CD4-positive, alpha-beta T cell (primary cell): Measurements from ENCODE around the gene ING2. TPM values are rescaled to one million over a fixed set of nuclear protein-coding genes. Genes with fewer than 3 reads are reported as not detected.
A peak's percentile ranks its signal among the peaks of the same experiment; 100 is the strongest.

ENCODE experiments used
- ATAC-seq: fragments of 200-7000 bp; cut with Tn5 transposase; one replicate; pipeline ENCODE4 v1.10.0; 2022; ENCODE audit warnings: mild to moderate bottlenecking; ENCODE audit not compliant: poor library complexity
- CTCF ChIA-PET: fragments of 350-600 bp; sonication (Branson Sonifier 250); formaldehyde crosslinking; loops from one replicate; lab custom pipeline; 2021; ENCODE audit warnings: antibody characterized with exemption, inconsistent platforms; lab: Charles Lee
- POLR2A ChIA-PET: fragments of 350-600 bp; sonication (Branson Sonifier 250); formaldehyde crosslinking; loops from one replicate; lab custom pipeline; 2021; ENCODE audit warnings: antibody characterized with exemption, inconsistent platforms; lab: Charles Lee
- DNase-seq, 14 experiments: peaks; one replicate each; pipeline ENCODE4 v3.0.0-alpha.2; 2013 to 2020; ENCODE audit warnings: mixed read lengths in 2 of 14
- H3K27ac ChIP-seq, 2 donors: one replicate each; pipeline versions ENCODE4 v1.5.1 to v1.7.0; 2013; ENCODE audit warnings: low read length in 2 of 2, low read depth in 1 of 2, mild to moderate bottlenecking in 1 of 2
- H3K27me3 ChIP-seq, 2 experiments: 1 replicate in 1 of 2; 2 replicates in 1 of 2; pipeline versions ENCODE4 v1.6.1 to v1.7.0; 2013; ENCODE audit warnings: low read length in 2 of 2, control low read depth in 1 of 2, mild to moderate bottlenecking in 1 of 2, moderate library complexity in 1 of 2; ENCODE audit not compliant: insufficient read depth in 2 of 2, control insufficient read depth in 1 of 2
- H3K36me3 ChIP-seq: one replicate; pipeline ENCODE4 v1.6.1; 2013; ENCODE audit warnings: low read length, control low read depth; ENCODE audit not compliant: insufficient read depth
- H3K4me1 ChIP-seq: one replicate; pipeline ENCODE4 v1.6.1; 2013; ENCODE audit warnings: low read length, control low read depth; ENCODE audit not compliant: insufficient read depth
- H3K4me3 ChIP-seq: one replicate; pipeline ENCODE4 v1.5.1; 2013; ENCODE audit warnings: mild to moderate bottlenecking, low read length, moderate library complexity
- H3K9me3 ChIP-seq, 2 experiments: 1 replicate in 1 of 2; 2 replicates in 1 of 2; pipeline versions ENCODE4 v1.6.1 to v1.7.0; 2013; ENCODE audit warnings: low read length in 2 of 2, mild to moderate bottlenecking in 2 of 2, control low read depth in 1 of 2, moderate library complexity in 1 of 2; ENCODE audit not compliant: control insufficient read depth in 1 of 2, insufficient read depth in 1 of 2
- H3K27ac Mint-ChIP-seq: one replicate; pipeline ENCODE4 v1.8.0; 2020; ENCODE audit warnings: mixed read lengths
- H3K27me3 Mint-ChIP-seq: one replicate; pipeline ENCODE4 v1.8.0; 2021; ENCODE audit warnings: mixed read lengths
- H3K36me3 Mint-ChIP-seq: one replicate; pipeline ENCODE4 v1.8.0; 2021; ENCODE audit warnings: low read depth, mixed read lengths
- H3K4me1 Mint-ChIP-seq: one replicate; pipeline ENCODE4 v1.8.0; 2021; ENCODE audit warnings: low read depth, mixed read lengths
- H3K4me3 Mint-ChIP-seq: one replicate; pipeline ENCODE4 v1.8.0; 2020; ENCODE audit warnings: mild to moderate bottlenecking, mixed read lengths
- H3K9me3 Mint-ChIP-seq: one replicate; pipeline ENCODE4 v1.8.0; 2020; ENCODE audit warnings: mixed read lengths
- CTCF ChIP-seq: fragments of 200-600 bp; IDR thresholded peaks from one replicate; pipeline ENCODE4 v1.8.0; 2022; ENCODE audit warnings: antibody characterized with exemption, mild to moderate bottlenecking
- intact Hi-C, 2 experiments: fragments of 100-400 bp; cut with DNase I in 1 of 2; cut with micrococcal nuclease in 1 of 2; formaldehyde crosslinking; loops; one replicate each; pipeline versions ENCODE4 v1.15.1 to v1.9.0; 2023 to 2025; cut with DNase I, micrococcal nuclease
- total RNA-seq, 174 experiments: library from RNA in 2 of 174; stranded (reverse) in 2 of 174; gene quantifications; one replicate each; pipeline ENCODE4 v1.2.3 and lab custom pipeline; 2021 to 2026

Gene ING2
- total RNA-seq, 2 experiments from 2014 or later = 12.5 to 12.8 TPM

- Mint-ChIP-seq H3K27me3 (no peaks in the 10 kb centered on the region), H3K36me3 (peaks cover 35% of the 10 kb centered on the region), H3K9me3 (no peaks in the 10 kb centered on the region), H3K4me1 (no peaks in the 10 kb centered on the region), H3K27ac (no peak overlapping the region), H3K4me3 (no peak overlapping the region)
- ATAC-seq (no peak), DNase-seq (no peak)
- no peaks in the 10 kb centered on the region for H3K36me3 ChIP-seq
- H3K27ac ChIP-seq = no peak overlapping the region
- peaks cover 0 to 4% of the 10 kb centered on the region in 2 experiments for H3K9me3 ChIP-seq
- no peak overlapping the region for H3K4me3 ChIP-seq
- ChIA-PET POLR2A (interaction anchor here (0.6 kb wide), 1 partner anchor 49 kb away, joined by 3 read pairs; the partner anchor contains the start of gene CDKN2AIP), CTCF (no interaction called here)
- H3K4me1 ChIP-seq = no peaks in the 10 kb centered on the region
- H3K27me3 ChIP-seq = no peaks in the 10 kb centered on the region
- intact Hi-C loops = no loop called here
- no peak for TF ChIP-seq CTCF
Observed at GRCh38 chr4:183493246-183493645, 11.6 kb upstream of the ING2 start.

GRCh38 chr4:183495184-183495583 is 9.7 kb upstream of the ING2 start:
- no peaks in the 10 kb centered on the region for H3K4me1 ChIP-seq
- ATAC-seq = no peak
- Mint-ChIP-seq H3K36me3 (peaks cover 35% of the 10 kb centered on the region), H3K27me3 (no peaks in the 10 kb centered on the region), H3K4me1 (peaks cover 15% of the 10 kb centered on the region), H3K9me3 (no peaks in the 10 kb centered on the region), H3K27ac (no peak overlapping the region), H3K4me3 (no peak overlapping the region)
- TF ChIP-seq CTCF = no peak
- peaks cover 0 to 4% of the 10 kb centered on the region in 2 experiments for H3K9me3 ChIP-seq
- ChIA-PET POLR2A (no interaction called here), CTCF (no interaction called here)
- no peak for DNase-seq
- intact Hi-C loops = no loop called here
- H3K27me3 ChIP-seq = no peaks in the 10 kb centered on the region
- H3K27ac ChIP-seq = no peak overlapping the region
- H3K4me3 ChIP-seq = no peak overlapping the region
- no peaks in the 10 kb centered on the region for H3K36me3 ChIP-seq

GRCh38 chr4:183499389-183499788 is 5.5 kb upstream of the ING2 start:
- Mint-ChIP-seq H3K9me3 (no peaks in the 10 kb centered on the region), H3K27me3 (no peaks in the 10 kb centered on the region), H3K27ac (no peak overlapping the region), H3K4me1 (peaks cover 39% of the 10 kb centered on the region), H3K36me3 (peaks cover 20% of the 10 kb centered on the region), H3K4me3 (no peak overlapping the region)
- no peaks in the 10 kb centered on the region for H3K27me3 ChIP-seq
- no peak for TF ChIP-seq CTCF
- no peak overlapping the region for H3K4me3 ChIP-seq
- POLR2A ChIA-PET = interaction anchor here (1.8 kb wide), 1 partner anchor 54 kb away, joined by 6 read pairs; no protein-coding TSS in a partner anchor
- no peak for ATAC-seq
- H3K4me1 ChIP-seq = peaks cover 9% of the 10 kb centered on the region
- intact Hi-C loops = no loop called here
- no peaks in the 10 kb centered on the region for H3K36me3 ChIP-seq
- no peak overlapping the region for H3K27ac ChIP-seq
- peak in 5 of 14 experiments; percentile 8 to 37 (median 20) for DNase-seq
- CTCF ChIA-PET = interaction anchor here (0.9 kb wide), 1 partner anchor 92 kb away, joined by 3 read pairs; no protein-coding TSS in a partner anchor
- H3K9me3 ChIP-seq = no peaks in the 10 kb centered on the region
